GM23338 (cell line): ENCODE results near the gene ADGRB3. TPM values are rescaled to one million over a fixed set of nuclear protein-coding genes. Genes with fewer than 3 reads are reported as not detected.

ENCODE experiments used
- ATAC-seq: fragments of 200-7000 bp; cut with Tn5 transposase; 3 replicates; pipeline ENCODE4 v1.9.1; 2020
- DNase-seq: peaks from one replicate; pipeline ENCODE4 v3.0.0-alpha.2; 2015; ENCODE audit warnings: low spot score
- H2AFZ ChIP-seq: fragments of 200-600 bp; sonication (generic); 2 replicates; pipeline ENCODE4 v1.8.0; 2016; ENCODE audit warnings: antibody characterized with exemption, mild to moderate bottlenecking, moderate library complexity
- H3F3A ChIP-seq: fragments of 200-600 bp; sonication (generic); replicated peaks from 2 replicates; pipeline ENCODE4 v1.8.0; 2017; ENCODE audit warnings: antibody characterized with exemption, mixed run types, low read depth
- H3K27ac ChIP-seq: fragments of 200-600 bp; sonication (generic); 2 replicates; pipeline ENCODE4 v1.6.1; 2016; ENCODE audit warnings: low read depth
- H3K27me3 ChIP-seq: fragments of 200-600 bp; sonication (generic); 2 replicates; pipeline ENCODE4 v1.8.0; 2016; ENCODE audit warnings: mild to moderate bottlenecking, mixed run types, moderate library complexity; ENCODE audit not compliant: insufficient read depth
- H3K36me3 ChIP-seq: fragments of 200-600 bp; sonication (generic); 2 replicates; pipeline ENCODE4 v1.8.0; 2016; ENCODE audit warnings: mild to moderate bottlenecking; ENCODE audit not compliant: insufficient read depth
- H3K4me1 ChIP-seq: fragments of 200-600 bp; sonication (generic); 2 replicates; pipeline ENCODE4 v1.8.0; 2016; ENCODE audit warnings: mild to moderate bottlenecking, moderate library complexity; ENCODE audit not compliant: insufficient read depth
- H3K4me2 ChIP-seq: fragments of 200-600 bp; sonication (generic); 2 replicates; pipeline ENCODE4 v1.7.1; 2017; ENCODE audit warnings: mixed run types
- H3K4me3 ChIP-seq: fragments of 200-600 bp; sonication (generic); 2 replicates; pipeline ENCODE4 v1.6.1; 2016; ENCODE audit warnings: mixed run types
- H3K79me2 ChIP-seq: fragments of 200-600 bp; sonication (generic); replicated peaks from 2 replicates; pipeline ENCODE4 v1.8.0; 2017; ENCODE audit warnings: mild to moderate bottlenecking; ENCODE audit not compliant: insufficient read depth
- H3K9me2 ChIP-seq: fragments of 200-600 bp; sonication (generic); 2 replicates; pipeline ENCODE4 v1.8.0; 2017; ENCODE audit not compliant: insufficient read depth
- H4K20me1 ChIP-seq: fragments of 200-600 bp; sonication (generic); replicated peaks from 2 replicates; pipeline ENCODE4 v1.8.0; 2017; ENCODE audit warnings: mild to moderate bottlenecking; ENCODE audit not compliant: insufficient read depth
- H3K27ac Mint-ChIP-seq: 2 replicates; pipeline ENCODE4 v1.8.0; 2020; ENCODE audit warnings: inconsistent platforms, mild to moderate bottlenecking, moderate library complexity, mixed read lengths
- H3K27me3 Mint-ChIP-seq: 3 replicates; pipeline ENCODE4 v1.8.0; 2022; ENCODE audit warnings: low read depth, mild to moderate bottlenecking, moderate library complexity, mixed read lengths, inconsistent platforms; ENCODE audit not compliant: insufficient read depth, poor library complexity
- H3K36me3 Mint-ChIP-seq: 3 replicates; pipeline ENCODE4 v1.8.0; 2021; ENCODE audit warnings: low read depth, mild to moderate bottlenecking, inconsistent platforms, moderate library complexity, mixed read lengths
- H3K4me1 Mint-ChIP-seq: 3 replicates; pipeline ENCODE4 v1.8.0; 2020; ENCODE audit warnings: mild to moderate bottlenecking, inconsistent platforms, mixed read lengths
- H3K4me3 Mint-ChIP-seq: 3 replicates; pipeline ENCODE4 v1.8.0; 2021; ENCODE audit warnings: moderate library complexity, mild to moderate bottlenecking, inconsistent platforms, mixed read lengths
- H3K9me3 Mint-ChIP-seq: 3 replicates; pipeline ENCODE4 v1.8.0; 2020; ENCODE audit warnings: moderate library complexity, mild to moderate bottlenecking, inconsistent platforms, mixed read lengths
- ETS1 ChIP-seq: IDR thresholded peaks from 2 replicates; pipeline ENCODE4 v1.6.1; 2016; ENCODE audit warnings: antibody characterized with exemption
- EZH2phosphoT487 ChIP-seq: fragments of 200-600 bp; sonication (generic); IDR thresholded peaks from one replicate; pipeline ENCODE4 v1.8.1; 2018; ENCODE audit warnings: antibody characterized with exemption; ENCODE audit not compliant: unreplicated experiment
- JUNB ChIP-seq: IDR thresholded peaks from one replicate; pipeline ENCODE4 v1.6.1; 2016; ENCODE audit warnings: antibody characterized with exemption; ENCODE audit not compliant: unreplicated experiment
- NANOG ChIP-seq: IDR thresholded peaks from 2 replicates; pipeline ENCODE4 v1.6.1; 2016; ENCODE audit warnings: antibody characterized with exemption, borderline replicate concordance
- STAT1 ChIP-seq: IDR thresholded peaks from one replicate; pipeline ENCODE4 v1.6.1; 2016; ENCODE audit warnings: antibody characterized with exemption; ENCODE audit not compliant: unreplicated experiment
- ZNF114 ChIP-seq: fragments of 250-450 bp; sonication (Bioruptor Pico); IDR thresholded peaks from 2 replicates; pipeline ENCODE4 v1.5.0; 2020; ENCODE audit warnings: mild to moderate bottlenecking, moderate library complexity
- ZNF331 ChIP-seq: fragments of 250-450 bp; sonication (Bioruptor Pico); IDR thresholded peaks from 2 replicates; pipeline ENCODE4 v1.5.0; 2020; ENCODE audit warnings: low read depth, mild to moderate bottlenecking, moderate library complexity
- ZNF462 ChIP-seq: fragments of 250-450 bp; sonication (Bioruptor Pico); IDR thresholded peaks from 2 replicates; pipeline ENCODE4 v1.5.0; 2020; ENCODE audit warnings: mild to moderate bottlenecking, moderate library complexity
- polyA plus RNA-seq: library from polyadenylated mRNA; unstranded; fragments of >200 nt; fragmentation: Nextera tagmentation; extraction: Ambion mirVana; gene quantifications from 2 replicates; pipeline ENCODE4 v1.2.1, GENCODE V29; 2016
- total RNA-seq: library from RNA; depleted of rRNA; stranded (reverse); fragments of >200 nt; shearing (Covaris generic); gene quantifications from 2 replicates; pipeline ENCODE4 v1.2.3, GENCODE V29; 2014

Gene ADGRB3
- total and polyA plus RNA-seq, 2 experiments from 2014 or later: 0.92 to 4.0 TPM

GRCh38 chr6:68680264-68680663 lies 45.2 kb downstream of the ADGRB3 start:
- Histone ChIP-seq H3K9me2 (no peaks in the 10 kb centered on the region), H3K36me3 (no peaks in the 10 kb centered on the region), H2AFZ (no peak overlapping the region), H4K20me1 (no peaks in the 10 kb centered on the region), H3K79me2 (no peaks in the 10 kb centered on the region), H3K4me2 (no peak overlapping the region), H3K27me3 (no peaks in the 10 kb centered on the region), H3K4me3 (no peak overlapping the region), H3K4me1 (no peaks in the 10 kb centered on the region), H3K27ac (no peak overlapping the region), H3F3A (no peaks in the 10 kb centered on the region)
- no peak overlapping the region for H3K27ac Mint-ChIP-seq
- DNase-seq (no peak), ATAC-seq (no peak)
- no peaks in the 10 kb centered on the region for H3K9me3 Mint-ChIP-seq
- no peak overlapping the region for H3K4me3 Mint-ChIP-seq
- no peaks in the 10 kb centered on the region for H3K36me3 Mint-ChIP-seq
- TF ChIP-seq STAT1: no peak
- TF ChIP-seq ZNF114: no peak
- no peak for TF ChIP-seq JUNB
- TF ChIP-seq EZH2phosphoT487: no peak
- no peak for TF ChIP-seq ZNF331 (CRISPR knock-in tag)
- no peak for TF ChIP-seq ZNF462 (CRISPR knock-in tag)
- no peak for TF ChIP-seq NANOG
- TF ChIP-seq ETS1: no peak
- H3K27me3 Mint-ChIP-seq: no peaks in the 10 kb centered on the region
- no peaks in the 10 kb centered on the region for H3K4me1 Mint-ChIP-seq
